Colonic mucosa (tissue), 4 donors: ENCODE results near the gene ROBO1. TPM values are rescaled to one million over a fixed set of nuclear protein-coding genes. Genes with fewer than 3 reads are reported as not detected.
A peak's percentile ranks its signal among the peaks of the same experiment; 100 is the strongest.
"Not testable (repeated sequence)": the region's sequence is repeated elsewhere in the genome, so short reads cannot be mapped to it uniquely, and the experiment has no call there.

ENCODE experiments used
- DNase-seq: peaks from one replicate; pipeline ENCODE4 v3.0.0-alpha.2; 2020
- H3K27ac ChIP-seq: fragments of 200-600 bp; one replicate; pipeline ENCODE4 v1.8.0; 2021
- H3K27me3 ChIP-seq: fragments of 200-600 bp; one replicate; pipeline ENCODE4 v1.8.0; 2021
- H3K36me3 ChIP-seq: fragments of 200-600 bp; one replicate; pipeline ENCODE4 v1.8.0; 2021
- H3K4me1 ChIP-seq: fragments of 200-600 bp; one replicate; pipeline ENCODE4 v1.8.0; 2021; ENCODE audit warnings: mild to moderate bottlenecking
- H3K4me3 ChIP-seq: fragments of 200-600 bp; one replicate; pipeline ENCODE4 v1.8.0; 2021
- H3K9ac ChIP-seq, 2 donors: one replicate each; pipeline ENCODE4 v1.7.0; 2013; ENCODE audit warnings: control low read depth in 2 of 2, low read depth in 2 of 2, low read length in 2 of 2
- H3K9me3 ChIP-seq: fragments of 200-600 bp; one replicate; pipeline ENCODE4 v1.8.0; 2021
- CTCF ChIP-seq: fragments of 200-600 bp; IDR thresholded peaks from one replicate; pipeline ENCODE4 v1.8.0; 2022; ENCODE audit warnings: antibody characterized with exemption, mild to moderate bottlenecking
- intact Hi-C: fragments of 100-400 bp; cut with DNase I; formaldehyde crosslinking; loops from one replicate; pipeline ENCODE4 v1.14.1; 2022
- total RNA-seq, 2 donors: library from RNA; stranded (reverse); fragmentation: NEBNext Ultra II Directional in 1 of 2; extraction: Animal tissue kit (Norgen Biotek cat#: 25700) in 1 of 2; gene quantifications; one replicate each; pipeline ENCODE4 v1.2.1, GENCODE V29; 2021
- donor health status: healthy.
- donor health status: DM: no; HTN: no; CAD: no.
- donor health status: DM: no; HTN: no; CAD: no.

Gene ROBO1
- total RNA-seq, 2 donors from 2014 or later = 8.1 to 9.4 TPM

- intact Hi-C loops = no loop called here
These were observed 1080.3 kb downstream of the ROBO1 start for GRCh38 chr3:78687520-78687919.

DNA sequence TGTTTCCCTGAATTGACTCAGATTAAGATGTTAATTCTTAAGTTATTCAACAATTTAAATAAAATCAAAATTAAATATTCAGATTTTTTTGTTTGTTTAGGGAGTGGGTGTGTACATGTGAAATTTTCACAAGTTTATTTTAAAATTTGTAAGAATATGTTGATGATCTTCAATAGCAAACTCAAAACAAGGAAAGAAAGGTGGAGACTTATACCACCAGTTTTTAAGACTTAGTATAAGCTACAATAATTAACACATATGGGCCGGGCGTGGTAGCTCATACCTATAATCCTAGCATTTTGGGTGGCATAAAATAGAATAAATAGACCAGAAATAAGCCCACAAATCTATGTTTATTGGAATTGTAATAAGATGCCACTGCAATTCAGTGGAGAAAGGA, 1084.5 kb downstream of the ROBO1 start:
- Histone ChIP-seq H3K27me3 (no peaks in the 10 kb centered on the region), H3K36me3 (no peaks in the 10 kb centered on the region), H3K9ac (no peak overlapping the region), H3K9me3 (no peaks in the 10 kb centered on the region), H3K4me1 (no peaks in the 10 kb centered on the region), H3K27ac (no peak overlapping the region), H3K4me3 (no peak overlapping the region)
- no peak for TF ChIP-seq CTCF
- intact Hi-C loops = no loop called here
- DNase-seq = no peak

More at GRCh38 chr3:78687520-78687919, 1080.3 kb downstream of the ROBO1 start:
- no peak for DNase-seq
- Histone ChIP-seq H3K27ac (no peak overlapping the region), H3K4me1 (no peaks in the 10 kb centered on the region), H3K9me3 (no peaks in the 10 kb centered on the region), H3K4me3 (no peak overlapping the region), H3K36me3 (no peaks in the 10 kb centered on the region), H3K27me3 (no peaks in the 10 kb centered on the region), H3K9ac (no peak overlapping the region)
- no peak for TF ChIP-seq CTCF

GRCh38 chr3:78675119-78675805, 1092.5 kb downstream of the ROBO1 start:
- H3K27ac ChIP-seq, H3K9me3 ChIP-seq, intact Hi-C loops, H3K27me3 ChIP-seq, H3K36me3 ChIP-seq, H3K4me1 ChIP-seq, H3K9ac ChIP-seq, H3K4me3 ChIP-seq: not testable (repeated sequence)
- peak; percentile 29 for DNase-seq

DNA sequence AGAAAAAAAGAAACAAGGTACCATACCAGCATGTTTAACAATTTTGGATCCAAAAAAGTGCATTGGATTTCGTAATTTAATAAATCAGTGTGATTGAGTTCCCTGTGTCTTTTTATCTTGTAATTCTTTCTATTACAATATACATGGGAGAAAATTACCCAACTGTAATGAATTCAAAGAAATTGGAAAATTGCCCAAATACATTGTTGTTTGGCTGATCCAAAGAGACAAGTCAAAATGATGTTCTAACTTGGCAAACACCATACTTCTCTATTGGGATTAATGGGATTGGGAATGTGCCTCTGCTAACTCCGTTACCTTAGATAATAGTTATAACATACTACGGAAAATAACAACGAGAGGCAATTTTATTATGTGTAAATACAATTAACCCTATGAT, 1097.1 kb downstream of the ROBO1 start:
- no peak for DNase-seq
- Histone ChIP-seq H3K4me3 (no peak overlapping the region), H3K36me3 (no peaks in the 10 kb centered on the region), H3K9ac (no peak overlapping the region), H3K9me3 (no peaks in the 10 kb centered on the region), H3K4me1 (no peaks in the 10 kb centered on the region), H3K27me3 (no peaks in the 10 kb centered on the region), H3K27ac (no peak overlapping the region)
- TF ChIP-seq CTCF = no peak
- intact Hi-C loops = no loop called here

DNA sequence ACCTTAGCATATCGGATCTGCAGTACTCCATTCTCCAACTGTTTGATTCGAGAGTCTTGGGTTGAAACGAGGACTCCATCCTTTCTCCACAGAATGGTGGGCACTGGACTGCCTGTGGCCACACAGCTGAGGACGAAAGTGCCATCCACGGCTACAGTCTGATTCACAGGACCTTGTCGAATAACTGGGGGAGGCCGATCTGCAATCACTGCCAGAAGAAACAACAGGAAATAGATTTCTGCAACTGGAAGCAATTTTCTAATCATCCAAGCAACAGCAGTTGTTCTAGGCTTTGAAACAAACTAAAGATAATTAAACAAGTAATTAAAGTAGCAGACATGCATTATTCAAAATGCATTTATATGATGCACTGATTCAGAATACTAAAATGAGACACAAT, 1097.7 kb downstream of the ROBO1 start:
- H3K36me3 ChIP-seq = no peaks in the 10 kb centered on the region
- intact Hi-C loops = no loop called here
- H3K27ac ChIP-seq = no peak overlapping the region
- no peaks in the 10 kb centered on the region for H3K4me1 ChIP-seq
- H3K4me3 ChIP-seq = no peak overlapping the region
- H3K9me3 ChIP-seq = no peaks in the 10 kb centered on the region
- H3K27me3 ChIP-seq = no peaks in the 10 kb centered on the region
- DNase-seq = no peak
- H3K9ac ChIP-seq = no peak overlapping the region
- no peak for TF ChIP-seq CTCF

GRCh38 chr3:78668302-78668701, 1099.5 kb downstream of the ROBO1 start:
- H3K27me3 ChIP-seq = no peaks in the 10 kb centered on the region
- H3K36me3 ChIP-seq = no peaks in the 10 kb centered on the region
- H3K9me3 ChIP-seq = no peaks in the 10 kb centered on the region
- H3K9ac ChIP-seq = no peak overlapping the region
- no peak for DNase-seq
- no peak overlapping the region for H3K4me3 ChIP-seq
- intact Hi-C loops = no loop called here
- H3K4me1 ChIP-seq = no peaks in the 10 kb centered on the region
- no peak for TF ChIP-seq CTCF
- no peak overlapping the region for H3K27ac ChIP-seq
